Skeletal muscle satellite cell (primary cell): ENCODE data around the gene SUSD1.

Experiments used
- H3K27me3 ChIP-seq: 2 replicates; pipeline ENCODE4 v1.7.0; 2013; ENCODE audit warnings: low read length; ENCODE audit not compliant: control insufficient read depth, insufficient read depth
- H3K36me3 ChIP-seq: 2 replicates; pipeline ENCODE4 v1.7.0; 2013; ENCODE audit warnings: mild to moderate bottlenecking, control low read depth, low read length; ENCODE audit not compliant: insufficient read depth
- H3K4me1 ChIP-seq: 2 replicates; pipeline ENCODE4 v1.7.0; 2013; ENCODE audit warnings: low read length; ENCODE audit not compliant: control insufficient read depth, insufficient read depth
- H3K4me2 ChIP-seq: 2 replicates; pipeline ENCODE4 v1.7.0; 2013; ENCODE audit warnings: mild to moderate bottlenecking, low read length
- H3K4me3 ChIP-seq: 2 replicates; pipeline ENCODE4 v1.7.0; 2013; ENCODE audit warnings: low read length
- H3K9ac ChIP-seq: 2 replicates; pipeline ENCODE4 v1.7.0; 2013; ENCODE audit warnings: mild to moderate bottlenecking, low read depth, low read length, moderate library complexity
- H3K9me3 ChIP-seq: replicated peaks from 2 replicates; pipeline ENCODE4 v1.7.0; 2013; ENCODE audit warnings: mild to moderate bottlenecking, control low read depth, low read length

The SUSD1 gene

GRCh38 chr9:112093147-112093869 is 81.8 kb downstream of the SUSD1 start:
- Histone ChIP-seq H3K9ac (no peak overlapping the region), H3K4me1 (no peaks in the 10 kb centered on the region), H3K27me3 (no peaks in the 10 kb centered on the region), H3K36me3 (no peaks in the 10 kb centered on the region), H3K4me3 (no peak overlapping the region), H3K9me3 (no peaks in the 10 kb centered on the region), H3K4me2 (no peak overlapping the region)

DNA sequence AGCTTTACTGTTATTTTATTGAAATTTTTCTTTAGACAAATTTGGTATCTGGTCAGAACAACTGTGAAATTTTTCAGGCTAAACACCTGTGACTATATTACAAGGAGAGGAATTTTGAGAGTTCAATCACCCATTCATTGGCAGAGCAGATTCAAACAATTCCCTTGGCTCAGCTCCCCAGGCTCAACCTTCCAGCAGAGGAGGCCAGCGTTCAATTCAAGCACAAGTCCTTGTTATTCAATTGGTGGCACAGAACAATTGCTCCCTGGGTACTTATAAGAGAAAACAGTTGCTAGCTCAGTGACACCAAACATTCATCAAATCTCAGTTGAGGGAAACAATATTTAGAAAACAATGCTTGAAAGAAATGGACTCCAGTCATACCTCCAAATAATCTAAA is 83.3 kb downstream of the SUSD1 start:
- no peaks in the 10 kb centered on the region for H3K9me3 ChIP-seq
- no peak overlapping the region for H3K4me3 ChIP-seq
- H3K36me3 ChIP-seq, result no peaks in the 10 kb centered on the region
- H3K27me3 ChIP-seq, result no peaks in the 10 kb centered on the region
- H3K4me2 ChIP-seq, result no peak overlapping the region
- H3K9ac ChIP-seq, result no peak overlapping the region
- no peaks in the 10 kb centered on the region for H3K4me1 ChIP-seq

GRCh38 chr9:112087506-112087905 is 87.6 kb downstream of the SUSD1 start:
- peaks cover 3% of the 10 kb centered on the region for H3K4me1 ChIP-seq

GRCh38 chr9:112086627-112087026 is 88.5 kb downstream of the SUSD1 start:
- no peak overlapping the region for H3K4me2 ChIP-seq
- H3K4me3 ChIP-seq, result no peak overlapping the region
- H3K36me3 ChIP-seq, result no peaks in the 10 kb centered on the region
- no peaks in the 10 kb centered on the region for H3K27me3 ChIP-seq
- H3K9ac ChIP-seq, result no peak overlapping the region
- H3K9me3 ChIP-seq, result no peaks in the 10 kb centered on the region
- peaks cover 3% of the 10 kb centered on the region for H3K4me1 ChIP-seq

More at GRCh38 chr9:112087506-112087905, 87.6 kb downstream of the SUSD1 start:
- H3K36me3 ChIP-seq, result no peaks in the 10 kb centered on the region
- no peak overlapping the region for H3K4me3 ChIP-seq
- H3K9ac ChIP-seq, result no peak overlapping the region
- H3K9me3 ChIP-seq, result no peaks in the 10 kb centered on the region
- no peak overlapping the region for H3K4me2 ChIP-seq
- no peaks in the 10 kb centered on the region for H3K27me3 ChIP-seq

- no peaks in the 10 kb centered on the region for H3K36me3 ChIP-seq
- peaks cover 3% of the 10 kb centered on the region for H3K4me1 ChIP-seq
- H3K4me3 ChIP-seq, result no peak overlapping the region
These were observed 90.2 kb downstream of the SUSD1 start for GRCh38 chr9:112084907-112085306.

DNA sequence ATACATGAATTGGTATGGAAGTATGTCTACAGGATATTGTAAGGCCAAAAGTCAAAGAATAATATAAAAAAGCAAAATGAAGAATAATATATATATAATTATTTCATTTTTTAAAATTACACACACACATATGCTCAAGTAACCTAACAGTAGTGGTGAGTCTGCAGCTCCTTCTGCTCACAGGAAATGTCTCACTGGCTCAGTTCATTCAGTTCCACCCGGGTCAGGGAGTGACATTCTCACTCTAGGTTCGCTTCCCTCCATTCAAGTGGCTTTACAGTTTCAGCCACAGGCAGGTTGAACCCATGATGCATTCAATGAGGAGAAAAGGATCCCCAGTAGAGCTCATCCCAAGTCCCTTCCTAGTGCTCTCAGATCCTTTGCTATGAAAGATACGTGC is 90.8 kb downstream of the SUSD1 start:
- Histone ChIP-seq H3K4me2 (no peak overlapping the region), H3K36me3 (no peaks in the 10 kb centered on the region), H3K9me3 (no peaks in the 10 kb centered on the region), H3K4me3 (no peak overlapping the region), H3K4me1 (peaks cover 3% of the 10 kb centered on the region), H3K27me3 (no peaks in the 10 kb centered on the region), H3K9ac (no peak overlapping the region)

More at GRCh38 chr9:112084907-112085306, 90.2 kb downstream of the SUSD1 start:
- Histone ChIP-seq H3K4me2 (no peak overlapping the region), H3K9ac (no peak overlapping the region), H3K9me3 (no peaks in the 10 kb centered on the region), H3K27me3 (no peaks in the 10 kb centered on the region)

GRCh38 chr9:112081918-112082729 is 93.0 kb downstream of the SUSD1 start:
- H3K4me1 ChIP-seq, result peaks cover 3% of the 10 kb centered on the region
- H3K4me3 ChIP-seq, result no peak overlapping the region

GRCh38 chr9:112080831-112081542 is 94.1 kb downstream of the SUSD1 start:
- Histone ChIP-seq H3K4me2 (no peak overlapping the region), H3K36me3 (no peaks in the 10 kb centered on the region), H3K27me3 (no peaks in the 10 kb centered on the region), H3K4me3 (no peak overlapping the region), H3K9ac (no peak overlapping the region), H3K9me3 (no peaks in the 10 kb centered on the region), H3K4me1 (peaks cover 3% of the 10 kb centered on the region)

More at GRCh38 chr9:112081918-112082729, 93.0 kb downstream of the SUSD1 start:
- H3K4me2 ChIP-seq, result no peak overlapping the region
- no peaks in the 10 kb centered on the region for H3K36me3 ChIP-seq
- H3K27me3 ChIP-seq, result no peaks in the 10 kb centered on the region
- H3K9me3 ChIP-seq, result no peaks in the 10 kb centered on the region
- H3K9ac ChIP-seq, result no peak overlapping the region

DNA sequence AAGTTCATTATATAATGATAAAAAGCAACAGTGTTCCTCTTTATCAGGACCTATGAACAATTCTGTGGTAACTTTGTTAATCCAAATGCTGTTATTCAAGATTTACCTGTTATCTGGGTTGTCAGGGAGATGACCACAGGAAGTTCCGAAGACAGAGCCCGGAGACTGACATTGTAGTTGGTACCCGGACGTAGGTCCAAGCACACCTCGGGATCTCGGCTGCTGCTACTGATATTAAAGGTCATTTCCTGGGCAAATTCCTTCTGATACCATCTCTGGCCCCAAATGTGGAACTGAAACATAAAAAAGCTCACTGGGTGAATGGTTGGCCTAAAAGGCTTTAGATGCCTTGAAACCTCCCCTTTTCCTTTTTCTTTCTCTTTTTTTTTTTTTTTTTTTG is 96.7 kb downstream of the SUSD1 start:
- H3K4me1 ChIP-seq, result peaks cover 18% of the 10 kb centered on the region
- H3K9ac ChIP-seq, result no peak overlapping the region
- no peak overlapping the region for H3K4me2 ChIP-seq
- H3K36me3 ChIP-seq, result no peaks in the 10 kb centered on the region
- H3K4me3 ChIP-seq, result no peak overlapping the region
- no peaks in the 10 kb centered on the region for H3K9me3 ChIP-seq
- H3K27me3 ChIP-seq, result no peaks in the 10 kb centered on the region

GRCh38 chr9:112076814-112077213 is 98.3 kb downstream of the SUSD1 start:
- Histone ChIP-seq H3K36me3 (no peaks in the 10 kb centered on the region), H3K9me3 (no peaks in the 10 kb centered on the region), H3K4me2 (no peak overlapping the region), H3K27me3 (no peaks in the 10 kb centered on the region), H3K4me1 (peaks cover 28% of the 10 kb centered on the region), H3K9ac (no peak overlapping the region), H3K4me3 (no peak overlapping the region)

GRCh38 chr9:112075009-112075378 is 100.1 kb downstream of the SUSD1 start:
- no peaks in the 10 kb centered on the region for H3K27me3 ChIP-seq
- H3K36me3 ChIP-seq, result no peaks in the 10 kb centered on the region
- H3K9ac ChIP-seq, result peak overlapping the region; percentile 80

More at GRCh38 chr9:112075009-112075378, 100.1 kb downstream of the SUSD1 start:
- Histone ChIP-seq H3K9me3 (no peaks in the 10 kb centered on the region), H3K4me1 (peaks cover 28% of the 10 kb centered on the region), H3K4me3 (no peak overlapping the region), H3K4me2 (peak overlapping the region; percentile 33)
